H1 (cell line): Measurements from ENCODE around the gene EMID1. TPM values are rescaled to one million over a fixed set of nuclear protein-coding genes. Genes with fewer than 3 reads are reported as not detected.

ENCODE experiments used
- CTCF ChIA-PET: fragments of 300-600 bp; sonication (Branson Sonifier 250); formaldehyde crosslinking; loops from one replicate; lab custom pipeline; 2021; ENCODE audit not compliant: partially characterized antibody; lab: Charles Lee
- POLR2A ChIA-PET: fragments of 300-600 bp; sonication (Branson Sonifier 250); formaldehyde crosslinking; loops from one replicate; lab custom pipeline; 2021; ENCODE audit warnings: inconsistent platforms; ENCODE audit not compliant: partially characterized antibody; lab: Charles Lee
- DNase-seq, 2 experiments: peaks; one replicate each; pipeline versions ENCODE4 v3.0.0 to v3.0.0-alpha.2; 2010 to 2022; ENCODE audit warnings: low spot score in 2 of 2, low read depth in 1 of 2, mixed read lengths in 1 of 2
- FAIRE-seq: peaks from 2 replicates; lab custom pipeline; 2011; peaks lifted over from hg19 to GRCh38; lab: Jason Lieb, UNC
- H2AFZ ChIP-seq: 2 replicates; pipeline ENCODE4 v1.8.1; 2012; ENCODE audit warnings: low read length, inconsistent platforms
- H2AK5ac ChIP-seq: 2 replicates; pipeline ENCODE4 v1.6.1; 2013; ENCODE audit warnings: low read depth, low read length
- H2BK120ac ChIP-seq: replicated peaks from 2 replicates; pipeline ENCODE3; 2013; ENCODE audit warnings: low read depth, low read length, inconsistent platforms
- H2BK12ac ChIP-seq: 2 replicates; pipeline ENCODE4 v1.6.1; 2013; ENCODE audit warnings: low read depth, low read length
- H2BK15ac ChIP-seq: 2 replicates; pipeline ENCODE4 v1.6.1; 2013; ENCODE audit warnings: low read length
- H2BK20ac ChIP-seq: 2 replicates; pipeline ENCODE4 v1.6.1; 2013; ENCODE audit warnings: low read length
- H2BK5ac ChIP-seq: 2 replicates; pipeline ENCODE4 v1.6.1; 2013; ENCODE audit warnings: low read depth, low read length
- H3K14ac ChIP-seq: 2 replicates; pipeline ENCODE4 v1.6.1; 2013; ENCODE audit warnings: inconsistent platforms; ENCODE audit not compliant: insufficient read length
- H3K18ac ChIP-seq: 2 replicates; pipeline ENCODE4 v1.6.1; 2013; ENCODE audit warnings: low read length; ENCODE audit errors: extremely low read depth
- H3K23ac ChIP-seq: 2 replicates; pipeline ENCODE4 v1.6.1; 2013; ENCODE audit warnings: inconsistent platforms; ENCODE audit not compliant: insufficient read length
- H3K23me2 ChIP-seq: 2 replicates; pipeline ENCODE4 v1.6.1; 2013; ENCODE audit warnings: low read depth, low read length
- H3K27ac ChIP-seq: 2 replicates; pipeline ENCODE4 v1.6.1; 2011; ENCODE audit warnings: low read depth, low read length, inconsistent platforms
- H3K27me3 ChIP-seq, 4 experiments: replicated peaks in 1 of 4; 1 replicate in 1 of 4; 2 replicates in 3 of 4; pipeline versions ENCODE4 v1.6.1 to v1.8.1; 2011 to 2013; ENCODE audit warnings: low read length in 3 of 4, mild to moderate bottlenecking in 3 of 4, inconsistent platforms in 2 of 4, mixed read lengths in 2 of 4, moderate library complexity in 1 of 4; ENCODE audit not compliant: control insufficient read depth in 3 of 4, insufficient read depth in 3 of 4; ENCODE audit errors: extremely low read depth in 1 of 4
- H3K36me3 ChIP-seq, 4 experiments: 2 replicates each; pipeline versions ENCODE4 v1.6.1 to v1.8.1; 2011 to 2013; ENCODE audit warnings: mild to moderate bottlenecking in 4 of 4, low read length in 3 of 4, moderate library complexity in 2 of 4, control low read depth in 1 of 4, inconsistent platforms in 1 of 4; ENCODE audit not compliant: insufficient read depth in 4 of 4, control insufficient read depth in 2 of 4
- H3K4ac ChIP-seq: replicated peaks from 2 replicates; pipeline ENCODE3; 2013; ENCODE audit warnings: low read length, low read depth, mixed read lengths, inconsistent platforms; ENCODE audit not compliant: insufficient read length
- H3K4me1 ChIP-seq, 4 experiments: replicated peaks in 1 of 4; 1 replicate in 1 of 4; 2 replicates in 3 of 4; pipeline versions ENCODE4 v1.6.1 to v1.8.1; 2011 to 2013; ENCODE audit warnings: low read length in 3 of 4, inconsistent platforms in 2 of 4, mixed read lengths in 1 of 4; ENCODE audit not compliant: insufficient read depth in 4 of 4, control insufficient read depth in 3 of 4
- H3K4me2 ChIP-seq, 2 experiments: 2 replicates each; pipeline versions ENCODE4 v1.6.1 to v1.8.1; 2011 to 2013; ENCODE audit warnings: low read depth in 2 of 2, low read length in 2 of 2, control low read depth in 1 of 2, inconsistent platforms in 1 of 2, mild to moderate bottlenecking in 1 of 2; ENCODE audit not compliant: insufficient read depth in 1 of 2
- H3K4me3 ChIP-seq, 4 experiments: fragments of 200-600, 300-600 bp in 1 of 4; sonication (generic), shearing (Covaris generic), sonication (Bioruptor Twin) in 1 of 4; 2 replicates each; pipeline versions ENCODE4 v1.5.1 to v1.8.1; 2011 to 2016; ENCODE audit warnings: low read length in 4 of 4, low read depth in 3 of 4, control low read depth in 2 of 4, inconsistent platforms in 2 of 4, mild to moderate bottlenecking in 2 of 4, mixed read lengths in 1 of 4, moderate library complexity in 1 of 4; ENCODE audit not compliant: insufficient read depth in 2 of 4; ENCODE audit errors: extremely low read depth in 1 of 4
- H3K56ac ChIP-seq: replicated peaks from 2 replicates; pipeline ENCODE3; 2013; ENCODE audit warnings: low read depth, mild to moderate bottlenecking, mixed read lengths, low read length, inconsistent platforms; ENCODE audit not compliant: insufficient read length
- H3K79me1 ChIP-seq: 2 replicates; pipeline ENCODE4 v1.6.1; 2013; ENCODE audit warnings: low read depth, low read length, control low read depth
- H3K79me2 ChIP-seq, 2 experiments: 2 replicates each; pipeline versions ENCODE4 v1.6.1 to v1.8.1; 2012 to 2013; ENCODE audit warnings: low read length in 2 of 2, mild to moderate bottlenecking in 2 of 2, inconsistent platforms in 1 of 2; ENCODE audit not compliant: insufficient read depth in 2 of 2, control insufficient read depth in 1 of 2
- H3K9ac ChIP-seq, 4 experiments: replicated peaks in 1 of 4; 1 replicate in 1 of 4; 2 replicates in 3 of 4; pipeline versions ENCODE4 v1.6.1 to v1.8.1; 2011 to 2013; ENCODE audit warnings: low read depth in 3 of 4, low read length in 3 of 4, control low read depth in 2 of 4, mild to moderate bottlenecking in 2 of 4, moderate library complexity in 2 of 4, inconsistent platforms in 1 of 4; ENCODE audit errors: extremely low read depth in 1 of 4
- H3K9me3 ChIP-seq, 2 experiments: 2 replicates each; pipeline versions ENCODE4 v1.6.1 to v1.8.1; 2012 to 2013; ENCODE audit warnings: mild to moderate bottlenecking in 2 of 2, moderate library complexity in 2 of 2, control low read depth in 1 of 2, inconsistent platforms in 1 of 2, low read depth in 1 of 2, low read length in 1 of 2, mixed read lengths in 1 of 2; ENCODE audit not compliant: insufficient read depth in 2 of 2
- H4K20me1 ChIP-seq, 2 experiments: replicated peaks in 1 of 2; 2 replicates each; pipeline versions ENCODE3 to v1.8.1; 2011 to 2013; ENCODE audit warnings: inconsistent platforms in 2 of 2, low read length in 2 of 2, mild to moderate bottlenecking in 1 of 2; ENCODE audit not compliant: insufficient read depth in 2 of 2, control insufficient read depth in 1 of 2
- H4K5ac ChIP-seq: 2 replicates; pipeline ENCODE4 v1.6.1; 2013; ENCODE audit warnings: low read length, low read depth, mixed read lengths, inconsistent platforms; ENCODE audit not compliant: insufficient read length
- H4K8ac ChIP-seq: 2 replicates; pipeline ENCODE4 v1.8.0; 2013; ENCODE audit warnings: mild to moderate bottlenecking, moderate library complexity, low read length, inconsistent platforms; ENCODE audit not compliant: insufficient read depth; ENCODE audit errors: extremely low read depth
- H4K91ac ChIP-seq: replicated peaks from 2 replicates; pipeline ENCODE3; 2013; ENCODE audit warnings: low read length, mixed read lengths, inconsistent platforms; ENCODE audit not compliant: insufficient read length
- CTBP2 ChIP-seq: IDR thresholded peaks from 2 replicates; pipeline ENCODE4 v1.7.0; 2011; ENCODE audit warnings: borderline replicate concordance, mild to moderate bottlenecking, moderate library complexity, mixed read lengths, low read length; ENCODE audit not compliant: insufficient read depth, insufficient read length
- SP1 ChIP-seq: IDR thresholded peaks from 2 replicates; pipeline ENCODE4 v1.6.1; 2011; ENCODE audit warnings: low read depth, low read length
- WGBS, 2 experiments: shearing (Covaris generic) in 1 of 2; methylation state at CpG; one replicate each; pipeline versions ENCODE4 v1.1.6 to v1.1.7; 2013 to 2015; ENCODE audit warnings: low lambda C conversion rate in 2 of 2, mixed read lengths in 2 of 2, inconsistent platforms in 1 of 2, low coverage in 1 of 2, missing lambda C conversion rate in 1 of 2; ENCODE audit not compliant: insufficient replicate concordance in 2 of 2, insufficient coverage in 1 of 2, insufficient read length in 1 of 2; ENCODE audit errors: extremely low coverage in 1 of 2, missing lambda C conversion rate in 1 of 2; 5-methylcytosine and 5-hydroxymethylcytosine counted together
- polyA plus RNA-seq, 7 experiments: library from polyadenylated mRNA; depleted of rRNA in 3 of 7; stranded (reverse) in 5 of 7; unstranded in 2 of 7; fragments of >200 nt in 5 of 7; fragments of 200-250 nt in 2 of 7; gene quantifications; 1 replicate in 5 of 7; 2 replicates in 1 of 7; 4 replicates in 1 of 7; pipeline versions ENCODE4 v1.2.1 to v1.2.3, GENCODE V29; 2011 to 2013; ENCODE audit warnings: missing spikeins in 2 of 7, mixed read lengths in 2 of 7
- total RNA-seq: library from RNA; stranded (reverse); fragmentation: NEBNext Ultra II Directional; extraction: Animal tissue kit (Norgen Biotek cat#: 25700); gene quantifications from 2 replicates; pipeline ENCODE4 v1.2.1, GENCODE V29; 2021

The EMID1 gene
- total and polyA plus RNA-seq, 2 of the 8 experiments (the other 6 are each of a cell fraction or from before 2014, with no cell fraction given), result 3.9 to 7.4 TPM

DNA sequence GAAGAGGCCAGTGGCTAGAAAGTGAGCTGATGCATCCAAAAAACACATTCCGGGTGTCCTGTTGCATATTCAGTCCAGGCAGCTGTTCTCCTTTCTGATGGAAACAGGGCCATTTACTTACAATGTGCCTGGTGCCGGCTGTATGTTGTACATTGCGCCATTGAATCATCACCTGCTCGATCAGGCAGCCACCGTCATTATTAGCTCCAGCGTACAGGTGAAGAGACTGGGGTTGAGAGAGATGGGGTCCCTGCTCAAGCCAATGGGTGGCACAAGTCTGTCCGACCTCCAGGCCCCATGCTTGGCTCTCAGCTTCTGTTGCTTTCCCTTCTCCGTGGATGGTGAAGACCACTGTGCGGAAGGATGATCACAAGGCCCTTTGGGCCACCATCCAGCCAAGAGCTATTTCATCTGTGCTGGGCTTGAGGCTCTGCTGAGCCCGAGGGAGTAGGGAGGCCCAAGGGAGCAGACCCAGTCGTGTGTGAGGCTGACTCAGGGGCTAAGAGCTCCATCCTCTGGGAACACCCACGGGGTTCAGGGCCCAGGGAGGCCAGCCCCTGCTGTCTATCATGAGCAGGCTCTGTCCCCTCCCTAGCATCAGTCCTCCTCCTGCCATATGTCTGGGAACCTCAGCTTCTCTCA lies 20.7 kb upstream of the EMID1 start:
- Histone ChIP-seq H4K91ac (no peak overlapping the region), H3K4ac (no peak overlapping the region), H4K8ac (no peak overlapping the region), H3K36me3 (no peaks in the 10 kb centered on the region; a peak in 1 of 8 replicates), H3K4me3 (no peak overlapping the region), H2BK12ac (no peak overlapping the region), H2AK5ac (no peak overlapping the region), H2BK5ac (no peak overlapping the region), H2BK20ac (no peak overlapping the region), H3K79me2 (no peaks in the 10 kb centered on the region), H2BK120ac (no peak overlapping the region), H3K9me3 (no peaks in the 10 kb centered on the region), H3K79me1 (no peaks in the 10 kb centered on the region), H3K27ac (no peak overlapping the region), H4K5ac (no peak overlapping the region), H3K4me2 (no peak overlapping the region), H3K23me2 (no peaks in the 10 kb centered on the region), H3K18ac (no peak overlapping the region), H3K27me3 (no peaks in the 10 kb centered on the region), H3K23ac (no peak overlapping the region), H3K56ac (no peak overlapping the region), H3K9ac (no peak overlapping the region), H3K14ac (no peak overlapping the region), H3K4me1 (peaks cover 0 to 5% (median 0%) of the 10 kb centered on the region in 4 experiments; a peak in 2 of 7 replicates), H2BK15ac (no peak overlapping the region), H2AFZ (no peak overlapping the region), H4K20me1 (no peaks in the 10 kb centered on the region)
- POLR2A ChIA-PET, result interaction anchor here (1.1 to 1.2 kb wide), 2 partner anchors 15 to 22 kb away, joined by 3 read pairs; no protein-coding TSS in a partner anchor
- DNase-seq (no peak), FAIRE-seq (no peak)
- CTCF ChIA-PET, result interaction anchor here (0.8 to 3.5 kb wide), 10 partner anchors 8 to 444 kb away, joined by 3 to 13 read pairs (median 5); partner anchors contain the start of genes CHEK2 and HSCB
- 84% methylated on average over 12 of the region's 12 CpGs; no CpG with 5 or more reads in 1 of the 2 experiments for WGBS, 2 experiments
- TF ChIP-seq SP1 (no peak), CTBP2 (no peak)
